Muscle of back (tissue), 11 donors: Measurements from ENCODE around the gene POU2F3. TPM values are rescaled to one million over a fixed set of nuclear protein-coding genes. Genes with fewer than 3 reads are reported as not detected.

Experiments
- DNase-seq, 3 donors: peaks; one replicate each; pipeline versions ENCODE4 v3.0.0 to v3.0.0-alpha.2; 2013
- polyA plus RNA-seq, 10 donors: library from polyadenylated mRNA; unstranded; fragments of 120-200 nt; gene quantifications; one replicate each; pipeline ENCODE4 v1.2.1, GENCODE V29; 2013; ENCODE audit not compliant: insufficient read length in 10 of 10

POU2F3 gene
- polyA plus RNA-seq, 10 donors, result 0.09 to 10.8 (median 0.38) TPM

DNA sequence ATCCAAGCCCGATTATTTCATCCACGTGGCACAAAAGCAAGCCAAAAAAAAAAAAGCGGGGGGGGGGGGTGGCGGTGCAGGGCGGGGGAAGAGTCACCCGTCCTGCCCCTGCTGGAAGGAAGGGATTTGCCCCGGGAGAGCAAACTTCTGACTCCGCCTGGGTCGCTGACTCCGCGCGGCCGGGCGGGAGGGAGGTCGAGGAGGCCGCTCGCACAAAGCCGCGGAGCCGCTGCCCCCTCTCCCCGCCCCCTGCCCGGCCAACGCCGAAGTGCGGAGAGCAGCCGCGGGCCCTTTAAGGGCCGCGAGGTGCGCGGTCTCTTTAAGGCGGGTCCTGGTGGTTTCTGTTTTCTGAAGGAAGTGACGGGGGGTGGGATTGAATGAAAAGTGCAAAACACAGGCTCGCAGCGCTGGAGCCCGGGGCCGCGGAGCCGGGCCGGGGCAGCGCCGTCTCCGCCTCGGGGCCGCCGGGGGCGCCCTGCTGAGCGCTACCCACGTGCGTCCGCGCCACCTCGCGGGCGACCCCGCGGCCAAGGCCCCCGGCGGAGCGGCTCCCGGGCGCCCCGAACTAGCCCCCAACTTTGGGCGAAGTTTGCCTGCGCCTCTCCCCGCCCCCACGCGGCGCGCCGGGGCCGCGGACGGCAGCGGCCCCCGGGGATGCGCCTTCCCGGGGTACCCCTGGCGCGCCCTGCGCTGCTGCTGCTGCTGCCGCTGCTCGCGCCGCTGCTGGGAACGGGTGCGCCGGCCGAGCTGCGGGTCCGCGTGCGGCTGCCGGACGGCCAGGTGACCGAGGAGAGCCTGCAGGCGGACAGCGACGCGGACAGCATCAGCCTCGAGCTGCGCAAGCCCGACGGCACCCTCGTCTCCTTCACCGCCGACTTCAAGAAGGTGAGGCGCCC is 29.1 kb upstream of the POU2F3 start, which contains the start of gene OAF:
Gene OAF (plus strand): TSS at position 407 of the 896 bp plus-strand sequence. CDS start 248 bp downstream, at position 655.
- peak; percentile 87 to 97 (median 93) for DNase-seq

- no peak for DNase-seq
Measured at GRCh38 chr11:120211522-120212258, 28.2 kb upstream of the POU2F3 start.

- no peak for DNase-seq
Measured at GRCh38 chr11:120212259-120212878, 27.6 kb upstream of the POU2F3 start.

DNA sequence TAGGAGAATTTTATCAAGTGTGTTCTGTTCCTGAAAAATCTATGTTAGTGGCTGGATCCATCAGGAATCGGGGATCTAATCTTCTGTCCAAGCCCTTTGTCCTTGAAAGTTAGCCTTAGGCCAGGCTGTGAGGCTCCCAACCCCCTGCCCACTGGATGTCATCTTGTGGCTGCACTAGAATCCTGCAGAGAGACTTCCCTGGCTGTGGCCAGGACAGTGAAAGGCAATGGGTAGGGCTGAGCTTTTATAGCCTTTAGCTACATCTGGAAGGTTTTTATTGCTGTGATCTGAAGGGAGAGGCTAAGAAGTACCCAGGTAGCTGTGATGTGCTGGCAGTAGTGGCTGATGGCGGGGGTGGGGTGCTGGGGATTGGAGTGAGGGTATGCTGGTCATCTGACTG is 27.0 kb upstream of the POU2F3 start:
- no peak for DNase-seq

- DNase-seq, result no peak
Measured at GRCh38 chr11:120214581-120214980, 25.4 kb upstream of the POU2F3 start.

DNA sequence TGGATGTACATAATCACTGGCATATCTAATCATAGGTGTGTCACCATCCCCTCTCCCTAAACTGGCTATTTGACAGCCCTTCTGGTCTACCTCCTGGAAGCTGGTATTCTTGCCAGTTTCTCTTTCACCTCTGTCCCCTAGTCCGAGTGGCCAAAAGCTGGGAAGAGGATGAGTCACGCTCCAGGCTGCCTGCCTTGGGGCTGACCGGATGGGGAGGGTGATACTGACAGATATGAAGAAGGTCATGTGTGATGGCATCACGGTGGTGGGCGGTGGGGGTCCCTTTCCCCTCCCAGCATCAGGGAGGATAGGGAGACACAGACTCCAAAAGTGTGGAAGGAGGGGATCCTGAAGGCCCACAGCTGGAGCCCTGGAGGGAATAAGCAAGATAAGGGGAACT is 24.3 kb upstream of the POU2F3 start:
- DNase-seq, result no peak

- DNase-seq, result no peak
Measured at GRCh38 chr11:120216426-120217102, 23.4 kb upstream of the POU2F3 start.

DNA sequence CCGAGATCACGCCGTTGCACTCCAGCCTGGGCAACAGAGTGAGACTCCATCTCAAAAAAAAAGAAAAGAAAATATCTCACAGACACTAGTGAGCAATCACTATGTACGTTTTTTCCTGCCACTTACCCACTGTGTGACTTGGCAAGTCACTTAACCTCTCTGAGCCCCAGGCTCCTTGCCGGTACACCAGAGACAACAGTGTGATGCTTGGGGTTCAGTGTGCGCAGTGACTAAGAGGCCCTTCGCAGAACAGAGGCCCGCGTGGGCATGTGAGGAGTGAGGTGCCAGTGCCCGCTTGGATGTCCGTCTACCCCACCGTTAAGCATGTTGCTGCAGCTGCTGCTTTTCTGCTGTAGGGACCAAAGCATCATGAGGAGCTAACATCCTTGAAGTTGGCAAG is 22.4 kb upstream of the POU2F3 start:
- DNase-seq, result no peak

- no peak for DNase-seq
Measured at GRCh38 chr11:120217941-120218694, 21.8 kb upstream of the POU2F3 start.

- no peak for DNase-seq
Measured at GRCh38 chr11:120218695-120219033, 21.3 kb upstream of the POU2F3 start.

- DNase-seq, result no peak
Measured at GRCh38 chr11:120219232-120219937, 20.6 kb upstream of the POU2F3 start.

- no peak for DNase-seq
Measured at GRCh38 chr11:120219938-120220746, 19.8 kb upstream of the POU2F3 start.

- no peak for DNase-seq
Measured at GRCh38 chr11:120220747-120221037, 19.2 kb upstream of the POU2F3 start.

- no peak for DNase-seq
Measured at GRCh38 chr11:120221115-120221752, 18.7 kb upstream of the POU2F3 start.

- no peak for DNase-seq
Measured at GRCh38 chr11:120222916-120223315, 17.0 kb upstream of the POU2F3 start.

- DNase-seq, result no peak
Measured at GRCh38 chr11:120223793-120224192, 16.1 kb upstream of the POU2F3 start.

- no peak for DNase-seq
Measured at GRCh38 chr11:120224361-120224760, 15.6 kb upstream of the POU2F3 start.

GRCh38 chr11:120224972-120225909 is 14.7 kb upstream of the POU2F3 start:
- DNase-seq, result peak in 2 of 3 donors; percentile 41 to 74
